Measurements from ENCODE around the gene CIP2A.

The CIP2A gene

DNA sequence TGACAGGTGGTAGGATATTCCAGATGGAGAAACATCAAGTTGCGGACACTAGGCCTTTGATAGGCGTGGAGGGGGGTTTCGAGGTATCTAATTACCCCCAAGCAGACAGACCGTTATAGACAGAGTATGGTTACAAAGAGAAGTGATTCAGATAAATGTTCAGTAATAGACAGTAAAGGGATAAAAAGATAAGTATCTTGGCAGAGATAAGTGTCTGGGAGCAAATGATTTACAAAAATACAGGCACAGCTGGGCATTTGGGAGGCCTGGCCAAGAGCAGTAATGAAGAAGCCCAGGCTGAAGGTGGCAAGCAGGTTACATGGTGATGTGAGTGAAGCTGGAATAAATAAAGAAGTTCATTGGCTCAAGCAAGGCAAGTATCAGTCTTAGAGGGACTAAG, 78.2 kb downstream of the CIP2A start:
- no peak for DNase-seq (ENCODE audit: low read depth in 2 of 2, low spot score in 1 of 2)

DNA sequence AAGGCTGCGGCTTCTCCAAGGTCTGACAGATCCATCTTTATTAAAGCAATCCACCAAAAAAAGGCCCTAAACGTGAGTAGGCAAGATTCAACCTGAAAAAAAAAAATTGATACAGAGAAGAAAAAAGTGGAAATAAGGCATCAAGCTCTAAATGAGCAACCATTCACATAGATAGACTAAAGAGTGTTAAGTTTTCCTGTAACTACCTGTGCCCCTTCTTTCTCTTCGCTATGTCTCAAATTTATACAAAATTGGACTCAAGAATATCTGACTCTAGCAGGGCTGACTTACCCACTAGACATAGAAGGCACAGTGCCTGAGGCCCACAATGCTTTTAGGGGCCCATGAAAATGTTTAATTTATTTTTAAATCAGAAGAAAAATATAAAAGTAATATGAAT, 78.7 kb downstream of the CIP2A start, which contains the start of gene MYH15:
Gene MYH15, minus strand, starts transcription at position 101 of the 400 bp plus-strand sequence. Its CDS starts 66 bp downstream, at position 35.
- DNase-seq (ENCODE audit: low read depth in 2 of 2, low spot score in 1 of 2) = no peak

DNA sequence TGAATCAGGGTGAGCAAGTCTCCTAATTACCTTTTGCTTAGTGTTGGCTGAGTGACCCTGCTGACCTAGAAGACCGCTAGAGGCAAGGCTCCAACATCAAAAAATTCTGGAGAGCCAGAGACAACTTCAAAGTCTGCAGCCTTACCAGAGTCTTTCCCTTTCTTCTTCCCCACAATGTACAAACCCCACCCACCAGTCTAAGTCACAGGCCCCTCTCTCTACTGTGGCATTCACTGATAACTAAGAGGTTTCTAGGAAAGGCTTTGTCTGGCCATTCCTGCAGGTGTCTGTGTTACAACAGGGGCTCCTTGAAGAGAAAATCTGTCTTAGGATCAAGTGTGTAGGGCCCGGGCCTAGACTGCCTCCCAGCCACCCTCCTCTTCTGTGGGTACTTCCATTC, 79.4 kb downstream of the CIP2A start:
- no peak for DNase-seq (ENCODE audit: low read depth in 2 of 2, low spot score in 1 of 2)

DNA sequence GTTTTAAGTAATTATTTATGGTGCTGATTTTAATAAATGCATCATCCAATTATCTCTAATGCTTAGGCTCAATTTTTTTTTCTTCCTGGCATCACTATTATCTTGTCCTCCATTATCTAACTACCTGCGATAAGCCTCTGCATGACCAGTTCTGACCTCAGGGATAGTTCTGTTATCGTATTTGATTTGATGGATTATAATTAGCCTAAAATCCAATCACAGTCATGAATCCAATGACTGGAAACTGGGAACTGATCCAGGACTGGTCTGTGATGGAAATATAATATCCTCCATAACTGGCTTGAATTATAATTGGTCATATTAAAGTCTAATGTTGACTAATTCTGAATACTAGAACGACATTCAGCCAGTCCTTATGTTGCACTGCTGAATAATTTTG, 80.0 kb downstream of the CIP2A start:
- no peak for DNase-seq (ENCODE audit: low read depth in 2 of 2, low spot score in 1 of 2)

DNA sequence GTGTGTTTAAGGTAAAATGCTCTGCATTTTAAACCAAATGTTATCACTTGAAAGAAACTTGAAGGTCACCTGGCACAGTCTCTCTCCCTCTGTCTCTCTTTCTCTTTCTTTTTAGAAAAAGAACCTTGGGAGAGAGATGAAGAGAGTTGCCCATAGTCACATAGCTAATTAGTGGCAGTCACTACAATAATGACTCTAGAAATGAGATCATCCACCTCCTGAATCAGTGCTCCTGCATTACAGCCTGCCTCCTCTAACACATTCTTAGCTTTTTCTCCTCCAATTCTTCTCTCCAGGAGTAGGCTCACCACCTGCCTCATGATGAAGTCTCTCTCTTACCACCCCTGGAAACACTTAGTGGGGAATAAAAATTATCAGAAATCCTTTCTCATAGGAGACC, 81.3 kb downstream of the CIP2A start:
- no peak for DNase-seq (ENCODE audit: low read depth in 2 of 2, low spot score in 1 of 2)

DNA sequence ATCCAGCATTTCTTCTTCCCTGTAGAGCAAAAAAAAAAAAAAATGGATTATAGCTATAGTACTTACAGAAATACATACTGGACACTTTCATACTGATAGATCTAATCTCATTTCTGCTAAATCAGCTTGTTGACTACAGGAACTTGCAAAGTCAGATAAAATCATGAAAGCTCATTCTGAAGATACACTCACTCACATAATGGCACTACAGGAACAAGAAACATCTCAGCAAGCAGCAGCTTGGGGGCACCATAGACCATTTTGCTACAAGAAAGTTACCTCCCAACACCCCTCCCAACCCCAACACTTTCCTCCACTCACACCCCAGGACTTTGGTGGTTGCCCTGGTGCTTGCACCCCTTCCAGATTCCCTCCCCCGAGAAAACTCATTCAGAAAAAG, 83.4 kb downstream of the CIP2A start:
- no peak for DNase-seq (ENCODE audit: low read depth in 2 of 2, low spot score in 1 of 2)

DNA sequence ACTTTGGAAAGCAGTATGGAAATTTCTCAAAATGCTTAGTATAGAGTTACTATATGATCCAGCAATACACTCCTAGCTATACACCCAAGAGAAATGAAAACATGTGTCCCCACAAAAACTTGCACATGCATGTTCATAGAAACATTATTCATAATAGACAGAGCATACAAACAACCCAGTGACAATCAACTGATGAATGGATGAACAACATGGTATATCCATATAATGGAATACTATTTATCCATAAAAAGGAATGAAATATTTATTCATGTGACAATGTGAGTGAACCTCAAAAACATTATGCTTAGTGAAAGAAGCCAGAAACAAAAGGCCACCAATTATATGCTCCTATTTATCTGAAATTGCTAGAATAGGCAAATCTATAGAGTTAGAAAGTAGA, 85.5 kb downstream of the CIP2A start:
- DNase-seq (ENCODE audit: low read depth in 2 of 2, low spot score in 1 of 2) = no peak

DNA sequence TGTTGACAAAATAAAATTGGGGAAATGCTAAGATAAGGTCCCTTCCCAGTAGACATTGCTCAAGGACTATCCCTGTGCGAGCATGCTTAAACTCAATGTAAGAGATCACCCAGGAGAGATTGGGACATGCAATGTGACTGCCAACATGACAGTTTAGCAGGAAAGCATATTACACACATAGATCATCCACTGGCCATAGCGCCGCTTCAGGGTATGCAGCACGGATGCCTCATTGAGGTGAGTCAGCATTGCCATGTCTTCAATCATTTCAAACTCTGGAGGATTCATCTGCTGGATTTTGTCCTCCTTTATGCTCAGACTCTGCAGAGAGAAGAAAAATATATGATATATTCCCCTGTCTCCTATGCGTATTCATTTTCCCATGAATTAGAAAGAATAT, 87.7 kb downstream of the CIP2A start:
- DNase-seq (ENCODE audit: low read depth in 2 of 2, low spot score in 1 of 2) = no peak

DNA sequence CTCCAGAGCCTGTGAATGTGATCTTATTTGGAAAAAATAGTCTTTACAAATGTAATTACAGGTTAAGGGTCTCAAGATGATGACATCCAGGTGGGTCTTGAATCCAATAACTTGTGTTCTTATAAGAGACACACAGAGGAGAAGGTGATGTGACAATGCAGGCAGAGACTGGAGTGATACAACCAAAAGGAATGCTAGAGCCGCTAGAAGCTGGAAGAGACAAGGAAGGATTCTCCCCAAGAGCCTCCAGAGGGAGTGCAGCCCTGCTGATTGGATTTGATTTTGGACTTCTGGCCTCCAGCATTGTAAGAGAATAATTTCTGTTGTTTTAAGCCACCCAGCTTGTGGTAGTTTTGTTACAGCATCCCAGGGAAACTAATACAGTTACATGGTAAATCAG, 88.5 kb downstream of the CIP2A start:
- no peak for DNase-seq (ENCODE audit: low read depth in 2 of 2, low spot score in 1 of 2)

Measured in stimulated activated CD8-positive, alpha-beta memory T cell treated with anti-CD3 and anti-CD28 coated beads, Interleukin-4, amount 100 ng/mL, for 1 hour (primary cell).